Mucosa of gallbladder (tissue), 1 donor: ENCODE measurements around the gene AUTS2. TPM values are rescaled to one million over a fixed set of nuclear protein-coding genes. Genes with fewer than 3 reads are reported as not detected.

Experiments used
- DNase-seq: peaks from one replicate; pipeline ENCODE4 v3.0.0-alpha.2; 2020; ENCODE audit warnings: low spot score
- total RNA-seq: library from RNA; stranded (reverse); gene quantifications from one replicate; pipeline ENCODE4 v1.2.1, GENCODE V29; 2021
- donor health status: DM: no; HTN: no; CAD: no.

The AUTS2 gene
- total RNA-seq, 1 donor from 2014 or later: 50.1 TPM

DNA sequence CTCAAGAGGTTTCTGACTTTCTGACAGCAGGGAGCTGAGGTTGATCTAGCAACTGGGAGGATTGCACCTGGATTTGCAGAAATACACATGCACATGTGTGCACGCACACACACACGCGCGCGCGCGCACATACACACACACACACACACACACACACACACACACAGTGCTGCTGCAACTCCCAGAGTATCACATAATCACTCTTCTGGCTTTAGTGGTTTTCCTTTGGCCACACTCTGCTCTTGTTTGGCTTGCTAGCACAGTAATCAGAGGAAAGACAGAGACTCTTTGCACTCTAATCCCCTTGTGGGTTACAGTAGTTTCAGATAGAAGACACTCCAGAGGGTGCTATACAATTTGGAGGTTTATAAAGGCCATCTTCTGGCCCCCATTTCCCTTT, 705.0 kb downstream of the AUTS2 start:
- no peak for DNase-seq

DNA sequence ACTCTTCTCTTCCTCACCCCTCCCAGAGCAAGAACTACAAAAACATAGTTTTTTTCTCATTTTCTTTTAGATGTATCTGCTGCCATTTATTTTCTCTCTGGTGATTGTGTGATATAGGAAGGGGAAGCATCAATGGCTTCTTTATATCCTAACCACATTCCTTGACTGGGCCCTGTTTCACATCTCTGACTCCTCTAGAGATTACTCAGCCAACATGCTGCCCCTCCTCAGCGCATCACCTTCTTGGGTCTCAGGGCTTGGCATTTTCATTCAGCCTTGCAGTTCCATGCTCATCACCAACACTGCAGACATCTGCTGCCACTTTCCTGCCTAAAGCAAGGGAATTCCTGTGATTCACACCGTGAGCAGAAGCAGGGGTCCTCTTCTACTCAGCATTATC, 705.5 kb downstream of the AUTS2 start:
- DNase-seq: no peak

DNA sequence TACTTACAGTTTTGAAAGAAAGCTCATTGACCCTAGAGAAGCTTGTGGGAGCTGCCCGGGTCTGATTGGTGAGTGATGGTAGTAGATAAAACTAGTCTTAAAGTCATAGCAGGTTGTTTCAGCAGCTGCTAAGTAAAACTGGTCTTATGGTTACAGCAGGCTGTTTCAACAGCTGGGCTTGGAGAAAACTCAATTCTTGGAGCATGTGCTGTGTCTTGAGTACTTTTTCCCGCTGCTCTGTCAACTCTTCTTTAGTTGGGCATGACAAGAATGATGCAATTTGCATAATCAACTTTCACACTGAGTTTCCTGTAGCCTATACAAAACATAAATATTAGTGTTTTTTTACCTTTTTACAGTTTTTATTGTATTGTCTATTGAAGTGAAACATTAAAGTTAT, 707.9 kb downstream of the AUTS2 start:
- DNase-seq: no peak

DNA sequence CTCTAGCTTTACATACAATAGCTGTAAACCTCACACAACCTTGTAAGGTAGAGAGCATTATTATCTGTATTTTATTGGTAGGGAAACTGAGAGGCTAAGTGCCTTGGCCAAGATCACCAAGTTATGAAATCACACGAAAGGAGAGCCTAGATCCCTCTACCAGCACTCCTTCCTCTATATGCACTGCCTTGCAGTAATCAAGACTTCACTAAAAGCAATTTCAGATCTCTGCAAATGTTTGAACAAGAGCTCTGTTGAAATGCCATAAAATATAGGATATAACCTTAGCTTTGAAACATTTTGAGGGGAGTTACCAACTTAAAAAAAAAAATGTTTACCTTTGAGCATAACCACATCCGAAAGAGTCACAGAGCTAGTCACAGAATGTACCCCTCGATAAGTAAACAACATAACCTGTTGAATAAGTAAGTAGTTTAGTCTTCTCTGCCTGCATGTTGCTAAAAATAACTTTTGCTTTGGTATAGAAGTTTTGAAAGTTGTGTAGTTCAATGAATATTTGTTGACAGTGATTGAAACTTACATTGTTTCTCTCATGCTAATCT, 709.4 kb downstream of the AUTS2 start:
- no peak for DNase-seq

DNA sequence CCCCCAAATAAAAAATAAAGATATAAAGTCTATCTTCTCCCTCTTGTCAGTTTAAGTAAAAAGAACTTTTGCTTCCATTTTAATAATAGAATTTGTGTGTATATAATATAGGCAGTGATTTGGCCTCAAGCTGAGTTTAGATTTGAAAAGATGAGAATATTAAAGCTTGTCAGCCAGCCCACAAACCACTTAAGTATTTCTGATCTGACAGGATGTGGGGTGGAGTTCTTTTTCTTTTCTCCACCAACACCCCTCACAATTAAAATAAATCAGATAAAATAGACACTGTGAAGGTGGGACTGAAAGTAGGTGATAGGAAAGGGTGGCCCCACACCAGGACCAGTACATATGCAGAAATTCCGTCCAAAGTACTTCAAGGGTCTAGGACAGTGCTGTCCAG, 714.1 kb downstream of the AUTS2 start:
- no peak for DNase-seq

DNA sequence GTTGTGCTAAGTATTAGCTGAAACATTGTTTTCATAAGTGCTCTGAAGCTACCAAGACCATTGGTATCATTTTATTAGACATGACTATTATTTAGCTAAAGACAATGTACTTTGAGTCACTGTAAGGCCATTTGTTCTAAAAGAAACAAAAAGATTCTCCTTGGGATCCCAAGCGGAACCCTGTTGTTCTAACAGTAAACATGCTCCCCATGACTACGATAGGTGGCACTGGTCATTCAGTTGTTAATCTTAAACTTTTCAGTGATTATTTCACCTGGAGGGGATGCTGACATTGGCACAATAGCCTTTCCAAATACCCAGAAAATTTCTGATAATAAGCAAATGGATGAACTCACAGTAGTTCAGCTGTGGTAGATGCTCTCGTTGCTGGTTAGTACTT, 715.0 kb downstream of the AUTS2 start:
- DNase-seq: no peak

DNA sequence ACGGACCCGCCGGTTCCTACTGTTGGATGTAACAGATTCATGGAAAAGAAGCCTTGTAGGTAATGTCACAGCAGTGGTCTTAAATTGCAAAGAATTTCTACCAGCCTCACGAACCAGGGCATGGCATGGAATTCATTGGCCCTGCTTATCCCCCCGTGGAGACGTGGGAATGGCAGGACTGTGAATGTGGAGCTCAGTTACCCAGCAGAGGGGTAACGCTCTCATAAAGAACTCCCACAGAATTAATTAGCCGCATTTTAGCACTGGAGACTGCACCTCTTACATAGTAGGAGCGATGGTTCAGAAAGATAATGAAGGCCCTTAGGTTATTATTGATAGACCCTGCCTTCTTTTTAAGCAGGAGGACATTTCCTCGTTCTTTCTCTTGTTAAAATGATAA, 715.4 kb downstream of the AUTS2 start:
- DNase-seq: no peak

DNA sequence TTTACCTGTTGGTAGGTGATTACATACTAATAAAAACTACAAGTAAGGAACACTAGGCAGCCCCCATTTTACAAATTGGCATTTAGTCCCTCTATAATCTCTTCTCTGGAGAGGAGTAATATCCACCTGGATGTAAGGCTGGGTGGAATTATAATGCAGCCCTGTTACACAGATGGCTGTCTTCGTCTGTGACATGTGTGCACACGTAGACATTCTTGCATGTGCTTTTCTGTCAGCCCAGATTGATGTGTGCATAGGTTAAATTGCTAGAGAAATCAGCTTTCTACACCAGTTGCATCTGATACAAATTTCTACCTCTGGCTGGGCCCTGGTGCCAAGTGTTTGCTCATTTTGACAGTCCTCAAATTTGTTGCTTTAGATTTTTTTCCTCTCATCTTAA, 715.9 kb downstream of the AUTS2 start:
- no peak for DNase-seq

DNA sequence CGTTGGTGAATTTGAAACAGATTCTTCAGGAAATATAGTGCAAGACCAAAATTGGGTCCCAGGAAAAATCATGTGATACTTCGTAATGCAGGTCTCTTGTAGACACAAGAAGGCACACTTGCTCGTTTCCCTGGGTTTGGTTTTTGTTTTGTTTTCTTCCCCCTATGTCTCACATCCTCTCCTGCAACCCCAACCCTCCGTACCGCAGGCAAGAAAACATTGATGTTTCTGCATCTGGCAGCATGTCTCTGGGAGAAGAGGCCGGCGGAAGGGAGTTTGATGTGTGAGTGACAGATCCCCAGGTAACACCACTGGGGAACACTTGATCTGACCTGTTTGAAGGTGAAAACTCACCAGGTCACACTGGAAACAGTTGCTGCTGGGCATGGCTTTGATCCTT, 718.5 kb downstream of the AUTS2 start:
- no peak for DNase-seq

DNA sequence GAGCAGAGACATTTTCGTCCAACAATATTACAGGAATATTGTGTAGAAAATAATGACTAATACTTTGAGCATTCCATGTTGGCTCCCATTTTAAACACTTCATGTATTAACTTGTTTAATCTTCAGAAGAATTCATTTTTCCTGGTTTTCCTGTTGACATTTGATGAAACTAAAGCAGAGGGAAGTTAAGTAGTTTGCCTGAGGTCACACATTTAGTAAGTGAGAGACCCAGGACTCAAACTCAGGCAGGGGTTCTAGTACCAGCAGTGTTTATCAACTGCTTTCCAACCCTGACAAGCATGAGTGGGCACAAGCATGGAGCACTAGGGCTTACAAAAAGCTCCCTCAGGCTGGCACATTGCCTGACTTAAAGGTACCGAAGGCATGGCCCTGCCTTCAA, 719.1 kb downstream of the AUTS2 start:
- no peak for DNase-seq

DNA sequence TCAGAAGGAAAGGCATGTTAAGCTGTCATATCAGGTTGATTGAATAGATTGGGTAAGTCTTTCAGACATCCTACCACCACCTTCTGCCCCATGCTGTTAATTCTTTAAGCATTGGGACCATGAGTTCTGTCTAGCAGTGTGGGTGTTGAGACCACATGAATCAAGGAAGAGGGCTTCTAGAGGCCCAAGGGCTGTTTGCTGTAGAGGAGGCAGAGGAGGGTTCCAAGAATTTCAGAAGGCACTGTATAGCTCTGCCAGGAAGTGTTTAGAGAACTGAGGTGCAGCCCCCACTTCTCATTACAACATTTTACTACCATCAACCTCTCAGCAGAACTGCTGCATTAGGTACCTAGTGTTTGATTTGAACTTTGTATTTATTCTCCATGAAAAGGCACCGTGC, 720.2 kb downstream of the AUTS2 start:
- DNase-seq: no peak

DNA sequence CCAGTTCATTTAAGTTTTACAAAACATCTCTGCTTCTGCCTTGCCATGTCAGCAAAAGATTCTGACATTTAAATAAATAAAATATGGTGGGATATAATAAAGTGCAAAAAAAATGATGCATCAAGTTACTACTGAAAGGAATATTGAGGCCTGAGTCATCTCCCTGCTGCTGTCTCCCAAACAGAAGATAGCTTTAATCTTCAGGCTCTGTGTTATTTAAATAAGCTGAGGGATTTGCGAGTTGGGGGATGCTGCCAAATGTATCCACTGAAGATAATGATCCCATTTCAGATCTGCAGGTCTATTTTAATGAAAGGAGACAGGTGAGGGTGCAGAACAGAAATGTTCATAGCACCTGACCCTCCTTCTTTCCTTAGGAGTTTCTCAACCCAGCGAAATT, 720.8 kb downstream of the AUTS2 start:
- no peak for DNase-seq

DNA sequence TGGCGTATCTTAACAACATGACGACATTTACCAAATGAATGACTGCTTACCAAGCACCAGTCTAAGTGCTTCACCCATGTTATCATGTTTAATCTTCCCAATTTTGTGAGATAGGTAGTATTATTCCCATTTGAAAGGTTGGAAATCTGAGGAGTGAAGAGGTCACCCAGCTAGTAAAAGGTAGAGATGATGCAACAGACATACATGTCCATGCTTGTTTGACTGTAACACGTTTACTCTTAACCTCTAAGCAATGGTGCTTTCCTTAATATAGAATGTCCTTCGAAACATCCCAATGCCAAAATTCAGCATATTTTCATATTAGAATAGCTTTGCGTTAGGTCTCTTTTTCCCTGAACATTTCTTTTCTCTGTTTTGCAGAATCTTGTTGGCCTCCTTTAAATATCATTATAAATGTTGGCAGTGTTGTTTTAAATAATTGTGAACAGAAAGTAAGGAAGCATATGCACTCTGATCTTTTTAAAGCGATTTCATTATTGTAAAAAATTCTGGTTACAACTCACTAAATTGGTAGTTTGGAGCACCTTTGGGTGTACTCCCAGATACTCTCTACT, 722.8 kb downstream of the AUTS2 start:
- no peak for DNase-seq

DNA sequence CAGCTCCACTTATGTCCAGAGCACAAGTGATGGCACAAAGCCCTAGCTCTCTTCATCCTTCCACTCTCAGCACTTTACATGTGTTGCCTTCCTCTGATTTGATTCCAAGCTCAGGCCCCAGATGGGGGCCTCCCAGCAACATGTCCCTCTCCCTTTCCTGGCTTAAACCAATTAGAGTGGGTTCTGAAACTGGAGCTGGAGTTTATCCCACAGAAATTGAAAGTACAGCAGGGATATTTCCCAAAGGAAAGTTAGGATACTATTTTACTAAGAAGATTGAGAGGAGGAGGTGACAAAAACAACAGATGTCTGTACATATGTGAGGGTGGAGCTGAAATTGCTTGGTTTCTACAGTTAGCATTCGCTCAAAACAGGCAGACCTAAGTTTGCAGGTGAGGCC, 724.6 kb downstream of the AUTS2 start:
- DNase-seq: no peak

DNA sequence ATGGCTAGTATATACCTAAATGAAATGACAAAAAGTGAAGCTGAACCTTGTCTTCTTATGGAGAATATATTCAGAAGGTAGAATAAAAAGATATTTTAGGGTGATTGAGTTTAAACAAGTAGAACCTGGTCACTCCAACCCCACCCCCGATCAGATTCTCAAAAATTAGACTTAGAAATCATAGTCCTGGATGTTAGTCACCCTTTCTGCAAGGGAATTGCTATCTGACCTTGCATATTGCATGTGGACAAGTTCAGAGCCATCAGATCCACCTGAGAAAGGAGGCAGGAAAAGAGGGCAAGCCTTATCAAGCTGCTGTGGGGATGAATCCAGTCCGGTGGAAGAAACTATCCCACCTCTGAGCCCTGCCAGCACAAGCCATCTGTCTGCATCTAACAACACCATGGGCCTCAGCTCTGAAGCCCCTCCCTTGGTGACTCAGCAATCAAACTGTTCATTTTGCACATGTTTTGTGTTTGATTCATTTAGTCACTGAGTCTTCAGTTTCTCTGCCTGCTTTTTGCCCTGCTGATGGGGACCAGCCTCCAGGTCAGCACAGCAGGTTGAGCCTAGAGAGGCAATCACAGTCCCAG, 727.3 kb downstream of the AUTS2 start:
- no peak for DNase-seq

DNA sequence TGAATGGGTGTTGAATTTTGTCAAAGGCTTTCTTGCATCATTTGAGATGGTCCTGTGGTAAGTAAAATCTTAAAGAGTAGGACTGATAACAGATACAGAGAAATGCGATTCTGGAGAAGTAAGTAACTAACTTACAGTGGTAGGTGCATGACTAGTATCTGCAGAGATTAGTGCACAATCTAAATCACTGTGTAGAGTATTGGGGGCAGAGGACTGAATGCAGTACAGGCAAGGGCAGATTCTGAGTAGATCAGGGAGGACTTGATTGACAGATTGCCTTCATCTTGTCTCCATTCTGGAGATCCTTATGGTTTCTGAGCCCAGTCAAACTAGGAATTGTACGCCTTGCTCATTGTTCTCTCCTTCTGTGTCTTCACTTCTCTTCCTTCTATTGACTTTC, 736.0 kb downstream of the AUTS2 start:
- no peak for DNase-seq

DNA sequence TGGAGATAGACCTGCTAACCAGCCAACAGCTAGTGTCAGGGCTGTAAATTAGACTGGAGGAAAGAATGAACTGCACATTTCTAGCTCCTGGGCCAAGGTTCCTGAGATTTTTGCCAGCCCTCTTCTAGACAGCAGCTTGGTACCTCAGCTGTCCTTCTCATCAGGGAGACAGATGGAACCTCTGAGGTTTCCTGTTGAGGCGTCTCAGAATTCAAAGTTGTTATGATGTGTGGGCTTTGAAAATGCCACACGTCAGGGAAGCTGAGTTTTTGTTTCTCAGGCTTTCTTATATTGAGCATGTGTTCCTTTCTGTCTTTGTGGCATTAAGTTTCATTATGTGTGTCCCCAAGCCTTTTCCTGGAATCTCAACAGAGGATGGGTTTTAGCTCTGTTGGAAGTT, 736.6 kb downstream of the AUTS2 start:
- no peak for DNase-seq

DNA sequence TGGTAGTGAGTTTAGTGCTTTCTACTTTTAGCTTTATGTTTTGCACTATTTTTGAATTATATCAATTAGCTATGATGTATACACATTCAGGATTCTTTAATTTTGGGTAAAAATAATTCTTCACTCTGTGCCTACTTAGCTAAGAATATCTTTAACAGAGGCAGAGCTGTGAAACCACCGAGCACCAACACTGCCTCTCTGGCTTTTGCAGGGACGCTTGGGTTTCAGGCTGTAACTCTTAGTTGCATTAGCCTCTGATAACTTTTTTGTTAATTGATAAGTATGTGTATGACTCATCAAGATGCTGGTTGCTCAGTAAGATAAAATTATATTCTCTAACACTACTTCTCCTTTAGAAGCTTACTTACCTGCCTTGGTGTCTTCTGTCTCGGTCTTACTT, 738.3 kb downstream of the AUTS2 start:
- no peak for DNase-seq

DNA sequence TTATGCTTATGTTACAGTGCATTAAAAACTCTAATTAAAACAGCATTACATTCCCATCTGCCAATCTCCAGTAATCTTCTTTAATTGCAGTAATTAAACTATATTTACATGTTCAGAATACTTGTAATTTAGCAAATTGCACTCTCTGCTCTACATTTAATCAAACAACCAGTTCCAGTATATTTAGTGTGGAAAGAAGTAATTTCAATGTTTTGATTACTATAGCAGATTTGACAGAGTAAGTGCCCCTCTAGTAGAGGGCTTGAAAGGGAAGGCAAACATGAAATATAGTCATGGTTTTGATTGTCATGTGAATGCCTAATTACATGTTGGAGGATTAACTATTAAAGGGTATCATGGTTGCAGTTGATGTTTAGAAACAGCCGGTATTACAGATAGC, 739.7 kb downstream of the AUTS2 start:
- no peak for DNase-seq

DNA sequence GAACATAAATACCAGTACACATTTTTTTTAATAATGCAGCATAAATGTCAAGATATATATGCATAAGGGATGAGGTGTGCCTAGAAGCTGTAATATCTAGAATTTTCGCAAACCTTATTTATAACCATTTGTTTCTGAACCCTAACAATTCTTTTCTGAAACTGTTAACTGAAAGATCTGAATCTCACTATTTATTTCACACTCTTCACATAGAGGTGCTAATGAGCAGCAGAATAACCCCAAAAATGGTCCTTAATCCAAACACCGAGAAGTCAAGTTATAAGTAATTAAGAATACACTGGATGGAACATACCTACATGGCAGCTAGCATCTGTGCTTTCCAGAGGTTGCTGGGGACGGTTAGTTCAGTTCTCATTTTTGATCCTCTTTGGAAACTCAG, 742.0 kb downstream of the AUTS2 start:
- no peak for DNase-seq

DNA sequence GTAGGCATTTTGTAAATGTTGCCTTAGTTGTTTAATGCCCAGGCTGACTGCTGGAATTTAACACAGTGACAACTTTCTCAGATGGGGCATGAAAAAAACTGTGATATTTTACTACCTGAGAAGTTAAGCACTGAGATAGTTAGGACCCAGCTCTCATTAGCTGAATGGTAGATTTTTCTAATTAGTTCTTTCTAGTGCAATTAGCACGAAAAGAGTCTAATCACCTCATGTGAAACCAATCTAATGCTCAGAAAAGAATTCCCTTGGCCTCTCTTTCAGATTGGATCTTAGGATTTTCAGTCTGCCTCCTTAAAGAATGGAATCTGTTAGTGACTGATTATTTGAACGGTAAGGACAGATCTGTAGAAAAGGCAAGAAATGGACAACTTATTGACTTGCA, 743.2 kb downstream of the AUTS2 start:
- no peak for DNase-seq

DNA sequence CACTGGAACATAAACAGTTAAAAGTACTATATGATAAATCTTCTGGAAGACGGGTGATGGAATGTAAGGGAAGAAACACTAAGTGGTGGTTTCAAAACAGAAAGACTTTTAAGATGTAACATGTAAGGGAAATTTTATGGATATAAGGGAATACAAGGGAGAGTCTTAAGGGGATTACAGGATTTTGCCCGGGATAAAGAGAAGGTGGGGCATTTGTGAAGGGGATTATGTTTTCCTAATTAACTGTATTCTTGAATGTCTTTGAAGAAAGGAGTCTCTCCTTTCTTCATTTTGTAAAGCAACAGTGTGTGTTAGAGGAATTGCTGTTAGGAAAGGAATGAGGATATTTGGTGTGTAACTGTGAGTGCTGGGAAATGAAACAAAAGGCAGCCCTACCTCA, 745.2 kb downstream of the AUTS2 start:
- no peak for DNase-seq

DNA sequence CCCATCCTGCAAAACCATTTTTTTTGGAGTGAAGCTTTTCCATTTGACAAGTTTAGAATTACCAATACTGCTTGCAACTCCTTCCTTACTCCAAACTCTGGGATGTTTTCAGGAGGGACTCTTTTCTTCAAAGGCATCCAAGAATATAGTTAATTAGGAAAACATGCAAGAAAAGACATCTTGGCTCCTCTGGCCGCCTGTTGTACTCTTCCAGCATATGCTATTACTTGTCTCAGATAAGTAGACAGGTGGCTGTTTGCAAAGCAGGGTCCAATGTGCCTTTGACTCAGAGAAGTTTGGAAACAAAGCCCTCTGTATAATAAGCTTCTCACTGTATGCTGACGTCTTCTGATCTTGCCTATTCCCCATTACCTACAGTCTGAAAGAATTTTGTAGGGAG, 746.5 kb downstream of the AUTS2 start:
- no peak for DNase-seq

DNA sequence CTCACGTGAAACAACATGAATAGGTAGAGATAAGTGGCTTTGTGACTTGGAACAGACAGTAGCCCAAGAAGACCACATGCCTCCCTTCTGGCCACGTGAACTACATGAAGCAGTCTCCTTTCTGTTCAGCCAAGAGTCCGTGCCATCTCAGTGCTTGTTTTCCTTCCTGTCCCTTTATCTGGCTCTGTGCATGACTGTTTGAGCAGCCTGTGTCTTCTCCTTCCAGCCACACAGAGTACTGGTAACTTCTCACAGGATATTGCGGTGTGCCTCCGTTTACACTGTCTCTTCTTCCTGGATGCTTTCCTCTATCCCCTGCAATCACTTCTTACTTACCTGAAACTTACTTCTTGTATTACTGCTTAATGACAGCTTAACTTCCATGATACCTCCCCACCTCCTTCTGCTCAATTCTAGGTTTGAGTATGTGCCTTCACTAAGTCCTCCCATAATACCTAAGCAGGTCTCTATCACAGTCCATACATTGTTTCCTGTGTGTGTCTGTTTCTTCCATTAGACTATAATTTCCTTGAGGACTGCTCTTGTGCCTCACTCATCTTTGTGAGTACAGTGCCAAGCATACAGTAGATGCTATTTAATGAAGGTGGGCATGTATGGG, 748.7 kb downstream of the AUTS2 start:
- no peak for DNase-seq
